Measurements from ENCODE around the gene SLC38A10.

SLC38A10 gene

DNA sequence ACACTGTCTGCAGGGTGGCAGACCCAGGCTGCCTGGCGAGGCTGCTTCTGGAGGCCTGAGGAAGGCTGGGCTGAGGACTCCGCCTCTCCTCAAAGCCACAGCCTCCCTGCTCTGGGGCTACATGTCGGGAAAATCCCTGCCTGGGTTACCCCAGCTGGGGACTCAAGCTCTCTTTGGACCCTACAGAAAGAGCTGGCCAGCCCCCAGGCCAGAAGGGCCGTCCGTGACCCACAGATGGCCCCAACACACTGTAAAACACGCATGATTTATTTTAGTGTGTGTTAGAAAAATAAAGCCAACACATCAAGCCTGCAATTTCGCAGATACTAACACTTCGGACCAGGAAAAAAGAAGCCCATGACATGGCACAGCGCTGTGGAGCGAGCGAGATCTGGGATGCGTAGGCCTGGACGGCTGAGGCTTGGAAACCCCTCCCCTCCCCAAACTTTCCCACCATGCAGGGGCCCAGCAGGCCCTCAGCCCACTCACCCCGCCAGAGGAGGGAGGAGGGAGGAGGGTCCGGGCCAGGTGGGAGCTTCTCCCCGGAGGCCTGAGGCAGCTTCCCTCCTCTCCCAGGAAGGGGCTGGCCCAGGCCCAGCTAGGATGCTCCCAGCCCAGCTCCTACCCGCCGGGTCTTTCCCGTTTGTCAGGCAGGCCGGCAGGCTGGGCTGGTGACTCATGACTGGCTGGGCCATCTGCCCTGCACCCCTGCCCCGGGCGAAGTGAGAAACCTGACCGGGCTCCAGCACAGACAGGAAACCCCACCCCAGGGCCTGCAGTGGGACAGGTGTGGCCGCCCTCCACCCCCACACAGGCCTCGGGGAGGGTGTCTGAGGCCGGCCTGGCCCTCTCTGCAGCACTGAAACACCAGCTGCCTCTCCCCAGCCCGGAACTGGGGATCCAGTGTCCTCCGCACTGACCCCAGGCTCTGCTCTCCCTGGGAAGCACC lies 34.1 kb upstream of the SLC38A10 start:
- H3K9me2 ChIP-seq (replicated peaks; ENCODE audit: control insufficient read depth, low read length), result no peaks in the 10 kb centered on the region
- no peak overlapping the region for H3K4me3 ChIP-seq (ENCODE audit: low read length)
- H3K27me3 ChIP-seq (ENCODE audit: control insufficient read depth, low read length), result no peaks in the 10 kb centered on the region; the same call in 1 of the 2 replicates
- H3K9me3 ChIP-seq (ENCODE audit: control insufficient read depth, insufficient read depth, low read length), result no peaks in the 10 kb centered on the region
- no peaks in the 10 kb centered on the region for H3F3A ChIP-seq (ENCODE audit: control insufficient read depth, insufficient read depth)
- H3K79me2 ChIP-seq (ENCODE audit: control insufficient read depth, low read length), result no peaks in the 10 kb centered on the region
- H3K4me1 ChIP-seq (ENCODE audit: control insufficient read depth, low read length), result no peaks in the 10 kb centered on the region
- TF ChIP-seq, protein P1, sequence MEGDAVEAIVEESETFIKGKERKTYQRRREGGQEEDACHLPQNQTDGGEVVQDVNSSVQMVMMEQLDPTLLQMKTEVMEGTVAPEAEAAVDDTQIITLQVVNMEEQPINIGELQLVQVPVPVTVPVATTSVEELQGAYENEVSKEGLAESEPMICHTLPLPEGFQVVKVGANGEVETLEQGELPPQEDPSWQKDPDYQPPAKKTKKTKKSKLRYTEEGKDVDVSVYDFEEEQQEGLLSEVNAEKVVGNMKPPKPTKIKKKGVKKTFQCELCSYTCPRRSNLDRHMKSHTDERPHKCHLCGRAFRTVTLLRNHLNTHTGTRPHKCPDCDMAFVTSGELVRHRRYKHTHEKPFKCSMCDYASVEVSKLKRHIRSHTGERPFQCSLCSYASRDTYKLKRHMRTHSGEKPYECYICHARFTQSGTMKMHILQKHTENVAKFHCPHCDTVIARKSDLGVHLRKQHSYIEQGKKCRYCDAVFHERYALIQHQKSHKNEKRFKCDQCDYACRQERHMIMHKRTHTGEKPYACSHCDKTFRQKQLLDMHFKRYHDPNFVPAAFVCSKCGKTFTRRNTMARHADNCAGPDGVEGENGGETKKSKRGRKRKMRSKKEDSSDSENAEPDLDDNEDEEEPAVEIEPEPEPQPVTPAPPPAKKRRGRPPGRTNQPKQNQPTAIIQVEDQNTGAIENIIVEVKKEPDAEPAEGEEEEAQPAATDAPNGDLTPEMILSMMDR (IDR thresholded peaks at IDR 0.05; ENCODE audit: low read depth, low read length, poor library complexity, severe bottlenecking), result no peak
- no peak for TF ChIP-seq EZH2phosphoT487 (IDR thresholded peaks at IDR 0.05; ENCODE audit: borderline replicate concordance, low read length)
- no peak overlapping the region for H3K4me2 ChIP-seq (ENCODE audit: low read length)
- H3K27ac ChIP-seq (ENCODE audit: low read depth, low read length), result no peak overlapping the region
- H3K36me3 ChIP-seq (ENCODE audit: control insufficient read depth, low read length), result no peaks in the 10 kb centered on the region
- H4K20me1 ChIP-seq (ENCODE audit: control insufficient read depth, insufficient read depth, low read depth, low read length), result no peaks in the 10 kb centered on the region

DNA sequence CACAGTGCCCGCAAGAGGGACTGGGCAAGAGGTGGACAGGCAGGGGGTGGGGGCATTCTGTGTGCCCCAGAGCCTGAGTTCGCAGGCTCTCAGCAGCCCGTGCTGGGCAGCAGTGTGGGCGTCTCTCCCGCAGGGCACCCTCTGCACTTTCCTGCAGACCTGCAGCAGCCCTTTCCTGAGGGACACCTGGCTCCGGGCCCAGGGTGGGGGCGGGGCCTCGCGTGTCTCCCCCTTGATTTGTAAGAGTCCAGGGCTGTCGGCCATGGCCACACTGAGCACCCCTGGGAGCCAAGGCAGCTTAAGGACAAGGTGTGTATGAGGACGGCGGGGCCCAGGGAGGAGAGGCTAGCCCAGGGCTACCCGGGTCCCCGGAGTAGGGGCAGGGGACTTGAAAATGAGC lies 33.4 kb upstream of the SLC38A10 start:
- H3K9me2 ChIP-seq (replicated peaks; ENCODE audit: control insufficient read depth, low read length), result no peaks in the 10 kb centered on the region
- H3K27ac ChIP-seq (ENCODE audit: low read depth, low read length), result no peak overlapping the region
- H3K4me1 ChIP-seq (ENCODE audit: control insufficient read depth, low read length), result no peaks in the 10 kb centered on the region
- H4K20me1 ChIP-seq (ENCODE audit: control insufficient read depth, insufficient read depth, low read depth, low read length), result no peaks in the 10 kb centered on the region
- no peaks in the 10 kb centered on the region for H3K36me3 ChIP-seq (ENCODE audit: control insufficient read depth, low read length)
- TF ChIP-seq, protein P1 (IDR thresholded peaks at IDR 0.05; ENCODE audit: low read depth, low read length, poor library complexity, severe bottlenecking), result no peak
- no peak for TF ChIP-seq EZH2phosphoT487 (IDR thresholded peaks at IDR 0.05; ENCODE audit: borderline replicate concordance, low read length)
- no peaks in the 10 kb centered on the region for H3F3A ChIP-seq (ENCODE audit: control insufficient read depth, insufficient read depth)
- H3K9me3 ChIP-seq (ENCODE audit: control insufficient read depth, insufficient read depth, low read length), result no peaks in the 10 kb centered on the region
- no peaks in the 10 kb centered on the region; the same call in 1 of the 2 replicates for H3K27me3 ChIP-seq (ENCODE audit: control insufficient read depth, low read length)
- no peak overlapping the region for H3K4me2 ChIP-seq (ENCODE audit: low read length)
- no peaks in the 10 kb centered on the region for H3K79me2 ChIP-seq (ENCODE audit: control insufficient read depth, low read length)
- H3K4me3 ChIP-seq (ENCODE audit: low read length), result no peak overlapping the region

- H3K4me1 ChIP-seq (ENCODE audit: control insufficient read depth, low read length), result no peaks in the 10 kb centered on the region
Observed at GRCh38 chr17:81325714-81326358, 30.7 kb upstream of the SLC38A10 start.

More at GRCh38 chr17:81325714-81326358, 30.7 kb upstream of the SLC38A10 start:
- Histone ChIP-seq H3F3A (ENCODE audit: control insufficient read depth, insufficient read depth) (no peaks in the 10 kb centered on the region), H3K9me2 (replicated peaks; ENCODE audit: control insufficient read depth, low read length) (no peaks in the 10 kb centered on the region), H3K36me3 (ENCODE audit: control insufficient read depth, low read length) (no peaks in the 10 kb centered on the region), H3K9me3 (ENCODE audit: control insufficient read depth, insufficient read depth, low read length) (no peaks in the 10 kb centered on the region), H3K79me2 (ENCODE audit: control insufficient read depth, low read length) (no peaks in the 10 kb centered on the region), H3K4me3 (ENCODE audit: low read length) (no peak overlapping the region), H3K27me3 (ENCODE audit: control insufficient read depth, low read length) (no peaks in the 10 kb centered on the region; the same call in 1 of the 2 replicates), H4K20me1 (ENCODE audit: control insufficient read depth, insufficient read depth, low read depth, low read length) (no peaks in the 10 kb centered on the region), H3K27ac (ENCODE audit: low read depth, low read length) (no peak overlapping the region), H3K4me2 (ENCODE audit: low read length) (no peak overlapping the region)
- TF ChIP-seq, protein P1 (IDR thresholded peaks at IDR 0.05; ENCODE audit: low read depth, low read length, poor library complexity, severe bottlenecking), result no peak
- no peak for TF ChIP-seq EZH2phosphoT487 (IDR thresholded peaks at IDR 0.05; ENCODE audit: borderline replicate concordance, low read length)
